ENCODE results near the gene NPEPPS.
"Not testable (repeated sequence)": the region's sequence is repeated elsewhere in the genome, so short reads cannot be mapped to it uniquely, and the experiment has no call there.

The NPEPPS gene

GRCh38 chr17:47561698-47562405 lies 30.9 kb downstream of the NPEPPS start:
- DNase-seq = not testable (repeated sequence)

GRCh38 chr17:47562406-47562705 lies 31.4 kb downstream of the NPEPPS start:
- DNase-seq = not testable (repeated sequence)

GRCh38 chr17:47567261-47567660 lies 36.4 kb downstream of the NPEPPS start:
- not testable (repeated sequence) for DNase-seq

GRCh38 chr17:47572561-47572960 lies 41.7 kb downstream of the NPEPPS start:
- not testable (repeated sequence) for DNase-seq

GRCh38 chr17:47582416-47582815 lies 51.5 kb downstream of the NPEPPS start:
- DNase-seq = not testable (repeated sequence)

GRCh38 chr17:47586378-47587055 lies 55.6 kb downstream of the NPEPPS start:
- DNase-seq = not testable (repeated sequence)

- DNase-seq = not testable (repeated sequence)
Observed at GRCh38 chr17:47593522-47593921, 62.6 kb downstream of the NPEPPS start.

GRCh38 chr17:47603830-47604597 lies 73.1 kb downstream of the NPEPPS start:
- no peak for DNase-seq

- DNase-seq = no peak
Observed at GRCh38 chr17:47604598-47604927, 73.7 kb downstream of the NPEPPS start.

- no peak for DNase-seq
Observed at GRCh38 chr17:47605011-47605410, 74.1 kb downstream of the NPEPPS start.

- DNase-seq = no peak
Observed at GRCh38 chr17:47607481-47607880, 76.6 kb downstream of the NPEPPS start.

GRCh38 chr17:47611372-47612350 lies 80.8 kb downstream of the NPEPPS start:
- no peak for DNase-seq

GRCh38 chr17:47615766-47616424 lies 85.0 kb downstream of the NPEPPS start:
- DNase-seq = no peak

GRCh38 chr17:47618410-47618809 lies 87.5 kb downstream of the NPEPPS start:
- DNase-seq = no peak

- no peak for DNase-seq
Observed at GRCh38 chr17:47620503-47621245, 89.8 kb downstream of the NPEPPS start.

GRCh38 chr17:47621293-47622179 lies 90.6 kb downstream of the NPEPPS start:
- no peak for DNase-seq

GRCh38 chr17:47622180-47622549 lies 91.3 kb downstream of the NPEPPS start:
- no peak for DNase-seq

GRCh38 chr17:47624727-47625068 lies 93.8 kb downstream of the NPEPPS start:
- DNase-seq = no peak

- DNase-seq = no peak
Observed at GRCh38 chr17:47628014-47628566, 97.2 kb downstream of the NPEPPS start.

- no peak for DNase-seq
Observed at GRCh38 chr17:47629826-47630225, 98.9 kb downstream of the NPEPPS start.
